ENCODE data around the gene DLX4.

- no peak for TF ChIP-seq CTCF (conservative IDR thresholded peaks at IDR 0.05; ENCODE audit: low read depth, low read length)
- TF ChIP-seq RFX5 (IDR thresholded peaks at IDR 0.05; ENCODE audit: low read depth, low read length): no peak
- no peak for TF ChIP-seq MAFK (IDR thresholded peaks at IDR 0.05; ENCODE audit: low read depth, low read length)
- no peak for TF ChIP-seq FOS (IDR thresholded peaks at IDR 0.05; ENCODE audit: low read depth, low read length)
- TF ChIP-seq POLR2A (IDR thresholded peaks at IDR 0.05; ENCODE audit: low read depth, low read length): no peak
- no peak for TF ChIP-seq CHD1 (IDR thresholded peaks at IDR 0.05; ENCODE audit: low read depth, low read length)
Observed at GRCh38 chr17:49978501-49978900, 9.5 kb downstream of the DLX4 start.

Data from IMR-90 (cell line).